GM12878 (cell line): ENCODE data around the gene RARRES1. TPM values are rescaled to one million over a fixed set of nuclear protein-coding genes. Genes with fewer than 3 reads are reported as not detected.

ENCODE experiments used
- ATAC-seq: fragments of 200-7000 bp; cut with Tn5 transposase; 3 replicates; pipeline ENCODE4 v1.9.1; 2020; ENCODE audit warnings: mild to moderate bottlenecking, moderate library complexity
- BruUV-seq: library from RNA; stranded (reverse); fragments of 400-500 nt; replicated peaks from 2 replicates; lab custom pipeline; 2021; lab: Mats Ljungman, UMichigan
- CTCF ChIA-PET: fragments of 300-600 bp; sonication (Branson Sonifier 250); formaldehyde crosslinking; extraction: SDS; loops from one replicate; lab custom pipeline; 2021; ENCODE audit warnings: inconsistent platforms; lab: Yijun Ruan, JAX
- POLR2A ChIA-PET: fragments of 350-600 bp; formaldehyde crosslinking; extraction: SDS; loops from one replicate; lab custom pipeline; 2021; ENCODE audit warnings: inconsistent platforms; lab: Charles Lee
- RAD21 ChIA-PET: fragments of 300-600 bp; sonication (Branson Sonifier 250); formaldehyde crosslinking; loops from one replicate; lab custom pipeline; 2023; ENCODE audit warnings: antibody characterized with exemption; ENCODE audit not compliant: unreplicated experiment; lab: Charles Lee
- SMC1A ChIA-PET: fragments of 300-600 bp; sonication (Branson Sonifier 250); formaldehyde crosslinking; loops from one replicate; lab custom pipeline; 2023; ENCODE audit not compliant: unreplicated experiment, uncharacterized antibody; lab: Charles Lee
- DNase-seq: peaks from one replicate; pipeline ENCODE4 v3.0.0-alpha.2; 2011; ENCODE audit warnings: low read depth, low spot score
- FAIRE-seq: peaks from 3 replicates; lab custom pipeline; 2011; peaks lifted over from hg19 to GRCh38; lab: Jason Lieb, UNC
- H2AFZ ChIP-seq: 2 replicates; pipeline ENCODE4 v1.6.0; 2011; ENCODE audit warnings: low read depth, low read length, control low read depth; ENCODE audit not compliant: control insufficient read depth
- H3K27ac ChIP-seq: 2 replicates; pipeline ENCODE4 v1.5.1; 2011; ENCODE audit warnings: control low read depth; ENCODE audit not compliant: control insufficient read depth, insufficient read depth
- H3K27me3 ChIP-seq, 2 experiments: replicated peaks in 1 of 2; 2 replicates each; pipeline versions ENCODE4 v1.6.0 to v1.6.1; 2011; ENCODE audit warnings: low read length in 1 of 2; ENCODE audit not compliant: control insufficient read depth in 2 of 2, insufficient read depth in 2 of 2
- H3K36me3 ChIP-seq, 2 experiments: 2 replicates each; pipeline ENCODE4 v1.5.1; 2011; ENCODE audit warnings: low read length in 1 of 2; ENCODE audit not compliant: control insufficient read depth in 2 of 2, insufficient read depth in 2 of 2
- H3K4me1 ChIP-seq: 2 replicates; pipeline ENCODE4 v1.6.1; 2011; ENCODE audit warnings: mild to moderate bottlenecking, low read length, moderate library complexity, mixed read lengths; ENCODE audit not compliant: control insufficient read depth, insufficient read depth
- H3K4me2 ChIP-seq: 2 replicates; pipeline ENCODE4 v1.6.0; 2011; ENCODE audit warnings: control low read depth; ENCODE audit not compliant: control insufficient read depth, insufficient read depth
- H3K4me3 ChIP-seq: fragments of 200-600 bp; sonication (generic); 2 replicates; pipeline ENCODE4 v1.5.1; 2016
- H3K79me2 ChIP-seq: 2 replicates; pipeline ENCODE4 v1.6.0; 2011; ENCODE audit warnings: low read length; ENCODE audit not compliant: control insufficient read depth, insufficient read depth
- H3K9ac ChIP-seq: 2 replicates; pipeline ENCODE4 v1.8.0; 2011; ENCODE audit warnings: low read length, control low read depth, mixed read lengths; ENCODE audit not compliant: control insufficient read depth, insufficient read depth
- H3K9me3 ChIP-seq: replicated peaks from 3 replicates; pipeline ENCODE4 v1.5.1; 2011; ENCODE audit warnings: mild to moderate bottlenecking, low read length; ENCODE audit not compliant: control insufficient read depth, insufficient read depth
- H4K20me1 ChIP-seq: 2 replicates; pipeline ENCODE4 v1.6.0; 2011; ENCODE audit not compliant: control insufficient read depth, insufficient read depth
- BHLHE40 ChIP-seq, 2 experiments: fragments of 450-650 bp in 1 of 2; IDR thresholded peaks; 2 replicates each; pipeline ENCODE4 v1.6.1; 2011 to 2017; ENCODE audit warnings: low read depth in 2 of 2, borderline replicate concordance in 1 of 2, improper control_type of control experiment in 1 of 2, low read length in 1 of 2, mild to moderate bottlenecking in 1 of 2
- BMI1 ChIP-seq: fragments of 450-650 bp; IDR thresholded peaks from 2 replicates; pipeline ENCODE4 v1.6.1; 2016; ENCODE audit warnings: mild to moderate bottlenecking, moderate library complexity, borderline replicate concordance
- FOXM1 ChIP-seq: IDR thresholded peaks from 2 replicates; pipeline ENCODE4 v1.6.1; 2012; ENCODE audit warnings: low read depth, mild to moderate bottlenecking, inconsistent platforms, low read length, moderate library complexity
- GATAD2B ChIP-seq: fragments of 450-650 bp; conservative IDR thresholded peaks from 2 replicates; pipeline ENCODE4 v1.6.1; 2017; ENCODE audit warnings: low read depth, mild to moderate bottlenecking, moderate library complexity
- MEF2B ChIP-seq: fragments of 450-650 bp; IDR thresholded peaks from 2 replicates; pipeline ENCODE4 v1.6.1; 2018; ENCODE audit warnings: mild to moderate bottlenecking, moderate library complexity; ENCODE audit not compliant: partially characterized antibody, poor library complexity, severe bottlenecking
- PAX5 ChIP-seq: IDR thresholded peaks from 2 replicates; pipeline ENCODE4 v1.6.1; 2011; ENCODE audit warnings: low read depth, low read length, borderline replicate concordance
- RELB ChIP-seq: fragments of 450-650 bp; IDR thresholded peaks from 2 replicates; pipeline ENCODE4 v1.6.1; 2017; ENCODE audit warnings: low read depth, mild to moderate bottlenecking, moderate library complexity
- SMARCA5 ChIP-seq: fragments of 450-650 bp; IDR thresholded peaks from 2 replicates; pipeline ENCODE4 v1.6.1; 2017; ENCODE audit warnings: mild to moderate bottlenecking
- ZBTB40 ChIP-seq: fragments of 450-650 bp; IDR thresholded peaks from 2 replicates; pipeline ENCODE4 v1.6.1; 2016; ENCODE audit warnings: mild to moderate bottlenecking, moderate library complexity, borderline replicate concordance
- WGBS: methylation state at CpG from one replicate; pipeline ENCODE4 v1.1.6; 2016; ENCODE audit warnings: low lambda C conversion rate; ENCODE audit not compliant: insufficient replicate concordance, insufficient coverage; ENCODE audit errors: missing lambda C conversion rate; 5-methylcytosine and 5-hydroxymethylcytosine counted together
- in situ Hi-C: fragments of 300-500 bp; cut with MboI; formaldehyde crosslinking; loops from 9 replicates; pipeline ENCODE4 v1.14.3; 2018; ENCODE audit warnings: mixed read lengths
- intact Hi-C: fragments of 100-400 bp; cut with micrococcal nuclease; formaldehyde crosslinking; loops from one replicate; pipeline ENCODE4 v1.14.2; 2022; ENCODE audit not compliant: unreplicated experiment
- polyA plus RNA-seq, 11 experiments: library from polyadenylated mRNA; depleted of rRNA in 4 of 11; unstranded in 6 of 11; stranded (reverse) in 5 of 11; fragments of >200 nt; fragmentation: Nextera tagmentation in 4 of 11; fragmentation: Illumina TruSeq in 1 of 11; extraction: Ambion mirVana in 4 of 11; extraction: Trizol in 1 of 11; gene quantifications; 1 replicate in 1 of 11; 2 replicates in 10 of 11; pipeline versions ENCODE4 v1.2.1 to v1.2.3, GENCODE V29; 2011 to 2016; ENCODE audit warnings: inconsistent platforms in 2 of 11, missing spikeins in 2 of 11, low read depth in 1 of 11
- total RNA-seq, 4 experiments: library from RNA; depleted of rRNA in 3 of 4; stranded (reverse); fragments of >200 nt in 3 of 4; fragmentation: Illumina TruSeq in 1 of 4; extraction: Trizol in 1 of 4; gene quantifications; 2 replicates each; pipeline versions ENCODE4 v1.2.1 to v1.2.3, GENCODE V29; 2013 to 2021
- TF ChIP-seq, protein P1 (sequence below): IDR thresholded peaks from 2 replicates; pipeline ENCODE4 v1.6.1; 2012; ENCODE audit warnings: improper control_type of control experiment, low read depth, low read length; ENCODE audit not compliant: insufficient replicate concordance

RARRES1 gene
- total and polyA plus RNA-seq, 10 of the 15 experiments (the other 5 are each of a cell fraction or from before 2014, with no cell fraction given), result 0.02 to 0.83 (median 0.63) TPM; not detected in 7

DNA sequence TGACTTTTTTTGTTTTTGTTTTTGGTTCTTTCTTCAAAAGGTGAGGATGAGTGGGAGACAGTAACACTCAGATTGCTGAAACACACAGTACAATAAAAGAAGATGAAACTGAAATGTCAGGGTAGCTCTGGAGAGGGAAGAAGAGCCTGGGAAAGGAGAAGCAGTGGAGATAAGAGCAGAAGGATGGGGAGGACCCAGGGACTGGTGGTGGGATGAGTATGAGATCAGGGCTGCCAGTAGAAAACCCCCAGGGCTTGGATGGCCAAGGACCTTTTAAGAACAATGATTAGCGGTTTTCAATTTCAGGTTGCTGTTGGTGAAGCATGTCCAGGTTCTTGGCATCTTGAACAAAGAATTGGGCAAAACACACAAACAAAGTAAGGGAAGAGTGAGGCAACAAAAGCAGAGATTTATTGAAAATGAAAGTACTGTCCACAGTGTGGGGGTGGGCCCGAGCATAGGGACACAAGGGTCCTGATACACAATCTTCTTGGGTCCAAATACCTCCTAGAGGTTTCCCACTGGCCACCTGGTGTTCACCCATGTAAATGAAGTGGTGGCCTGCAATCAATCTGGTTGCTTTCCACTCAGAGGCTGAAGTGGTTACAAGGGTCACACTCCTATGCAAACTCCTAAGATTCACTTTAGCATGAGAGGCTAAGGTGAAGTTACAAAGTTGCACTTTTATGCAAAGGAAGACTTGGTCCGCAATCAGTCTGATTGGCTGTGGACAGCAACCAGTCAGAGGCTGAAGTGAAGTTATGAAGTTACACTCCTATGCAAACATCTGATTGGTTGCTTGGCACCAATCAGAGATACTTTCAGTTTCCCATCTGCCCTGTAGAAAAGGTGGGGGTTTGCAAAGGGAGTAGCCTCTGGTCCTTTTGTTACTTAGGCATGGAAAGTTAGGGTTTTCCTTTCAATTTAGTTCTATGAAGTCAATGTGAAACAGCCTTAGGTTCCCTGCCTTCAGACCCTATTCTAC lies 43.5 kb upstream of the RARRES1 start:
- H3K9me3 ChIP-seq, result no peaks in the 10 kb centered on the region
- no peak overlapping the region for H3K9ac ChIP-seq
- CTCF ChIA-PET, result no interaction called here
- no peaks in the 10 kb centered on the region for H3K4me1 ChIP-seq
- no peak overlapping the region for H3K4me2 ChIP-seq
- 89% methylated on average over 3 of the region's 3 CpGs for WGBS
- BruUV-seq, result no TSS peak
- H3K27me3 ChIP-seq, result no peaks in the 10 kb centered on the region
- no peak overlapping the region; the same call in none of the 2 replicates for H2AFZ ChIP-seq
- H3K79me2 ChIP-seq, result no peaks in the 10 kb centered on the region
- intact Hi-C loops (no loop called here), in situ Hi-C loops (loop anchor here (25.0 kb wide), 1 partner anchor 1163 kb away; no protein-coding TSS in a partner anchor)
- no peak overlapping the region for H3K27ac ChIP-seq
- SMC1A ChIA-PET, result no interaction called here
- POLR2A ChIA-PET, result no interaction called here
- no peaks in the 10 kb centered on the region for H4K20me1 ChIP-seq
- no peaks in the 10 kb centered on the region for H3K36me3 ChIP-seq
- FAIRE-seq, result peak; percentile 13
- RAD21 ChIA-PET, result no interaction called here
- H3K4me3 ChIP-seq, result no peak overlapping the region
- DNase-seq, result no peak
- peak; percentile 69 for ATAC-seq
- TF ChIP-seq, protein P1, sequence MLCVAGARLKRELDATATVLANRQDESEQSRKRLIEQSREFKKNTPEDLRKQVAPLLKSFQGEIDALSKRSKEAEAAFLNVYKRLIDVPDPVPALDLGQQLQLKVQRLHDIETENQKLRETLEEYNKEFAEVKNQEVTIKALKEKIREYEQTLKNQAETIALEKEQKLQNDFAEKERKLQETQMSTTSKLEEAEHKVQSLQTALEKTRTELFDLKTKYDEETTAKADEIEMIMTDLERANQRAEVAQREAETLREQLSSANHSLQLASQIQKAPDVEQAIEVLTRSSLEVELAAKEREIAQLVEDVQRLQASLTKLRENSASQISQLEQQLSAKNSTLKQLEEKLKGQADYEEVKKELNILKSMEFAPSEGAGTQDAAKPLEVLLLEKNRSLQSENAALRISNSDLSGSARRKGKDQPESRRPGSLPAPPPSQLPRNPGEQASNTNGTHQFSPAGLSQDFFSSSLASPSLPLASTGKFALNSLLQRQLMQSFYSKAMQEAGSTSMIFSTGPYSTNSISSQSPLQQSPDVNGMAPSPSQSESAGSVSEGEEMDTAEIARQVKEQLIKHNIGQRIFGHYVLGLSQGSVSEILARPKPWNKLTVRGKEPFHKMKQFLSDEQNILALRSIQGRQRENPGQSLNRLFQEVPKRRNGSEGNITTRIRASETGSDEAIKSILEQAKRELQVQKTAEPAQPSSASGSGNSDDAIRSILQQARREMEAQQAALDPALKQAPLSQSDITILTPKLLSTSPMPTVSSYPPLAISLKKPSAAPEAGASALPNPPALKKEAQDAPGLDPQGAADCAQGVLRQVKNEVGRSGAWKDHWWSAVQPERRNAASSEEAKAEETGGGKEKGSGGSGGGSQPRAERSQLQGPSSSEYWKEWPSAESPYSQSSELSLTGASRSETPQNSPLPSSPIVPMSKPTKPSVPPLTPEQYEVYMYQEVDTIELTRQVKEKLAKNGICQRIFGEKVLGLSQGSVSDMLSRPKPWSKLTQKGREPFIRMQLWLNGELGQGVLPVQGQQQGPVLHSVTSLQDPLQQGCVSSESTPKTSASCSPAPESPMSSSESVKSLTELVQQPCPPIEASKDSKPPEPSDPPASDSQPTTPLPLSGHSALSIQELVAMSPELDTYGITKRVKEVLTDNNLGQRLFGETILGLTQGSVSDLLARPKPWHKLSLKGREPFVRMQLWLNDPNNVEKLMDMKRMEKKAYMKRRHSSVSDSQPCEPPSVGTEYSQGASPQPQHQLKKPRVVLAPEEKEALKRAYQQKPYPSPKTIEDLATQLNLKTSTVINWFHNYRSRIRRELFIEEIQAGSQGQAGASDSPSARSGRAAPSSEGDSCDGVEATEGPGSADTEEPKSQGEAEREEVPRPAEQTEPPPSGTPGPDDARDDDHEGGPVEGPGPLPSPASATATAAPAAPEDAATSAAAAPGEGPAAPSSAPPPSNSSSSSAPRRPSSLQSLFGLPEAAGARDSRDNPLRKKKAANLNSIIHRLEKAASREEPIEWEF, result no peak
- TF ChIP-seq MEF2B (no peak), BHLHE40 (IDR thresholded peaks at IDR 0.05; ENCODE audit: borderline replicate concordance in 1 of 2, low read depth in 2 of 2, low read length in 1 of 2) (no peak), SMARCA5 (no peak), RELB (no peak), GATAD2B (no peak), BMI1 (no peak), PAX5 (no peak), ZBTB40 (no peak), FOXM1 (no peak)
